Measurements from ENCODE around the gene KLRF1.

GRCh38 chr12:9843407-9843806, 16.1 kb downstream of the KLRF1 start:
- TF ChIP-seq CTCF (IDR thresholded peaks at IDR 0.05): no peak
- no peak for TF ChIP-seq POLR2A (IDR thresholded peaks at IDR 0.05)
- no peak for TF ChIP-seq EP300 (IDR thresholded peaks at IDR 0.05)
